OCI-LY3 (cell line): ENCODE results near the gene CIB1.

Experiments
- CTCF ChIP-seq: fragments of 200-600, 300-600 bp; sonication (generic); IDR thresholded peaks from 2 replicates; pipeline ENCODE4 v1.5.1; 2014; ENCODE audit warnings: antibody characterized with exemption, low read length, low read depth
- EZH2phosphoT487 ChIP-seq: fragments of 200-600 bp; shearing (Covaris generic); IDR thresholded peaks from 2 replicates; pipeline ENCODE4 v1.6.1; 2018; ENCODE audit warnings: antibody characterized with exemption, mixed run types, low read depth

- TF ChIP-seq CTCF (no peak), EZH2phosphoT487 (no peak)
Measured at GRCh38 chr15:90232196-90232595, 1.5 kb downstream of the CIB1 start.
